ENCODE measurements around the gene EEFSEC.

- TF ChIP-seq CTCF (IDR thresholded peaks at IDR 0.05; ENCODE audit: poor library complexity, severe bottlenecking) (no peak), EP300 (conservative IDR thresholded peaks at IDR 0.05; ENCODE audit: poor library complexity, severe bottlenecking) (no peak), POLR2AphosphoS5 (IDR thresholded peaks at IDR 0.05) (no peak), RAD21 (conservative IDR thresholded peaks at IDR 0.05) (no peak)
These were observed 265.6 kb downstream of the EEFSEC start for GRCh38 chr3:128418900-128419299.

Measured in neural cell (in vitro differentiated cells).